Type B pancreatic cell (in vitro differentiated cells): Measurements from ENCODE around the gene LCMT1. TPM values are rescaled to one million over a fixed set of nuclear protein-coding genes. Genes with fewer than 3 reads are reported as not detected.
"Not testable (repeated sequence)": the region's sequence is repeated elsewhere in the genome, so short reads cannot be mapped to it uniquely, and the experiment has no call there.

Experiments
- DNase-seq: peaks from one replicate; pipeline ENCODE4 v3.0.0; 2021; ENCODE audit warnings: mixed read lengths; ENCODE audit not compliant: unreplicated experiment; ENCODE audit errors: extremely low spot score
- H3K27ac Mint-ChIP-seq: 2 replicates; pipeline ENCODE4 v1.8.0; 2021; ENCODE audit warnings: mild to moderate bottlenecking, mixed read lengths
- H3K27me3 Mint-ChIP-seq: 2 replicates; pipeline ENCODE4 v1.8.0; 2021; ENCODE audit warnings: mixed read lengths
- H3K36me3 Mint-ChIP-seq: 2 replicates; pipeline ENCODE4 v1.8.0; 2021; ENCODE audit warnings: mixed read lengths
- H3K4me1 Mint-ChIP-seq: one replicate; pipeline ENCODE4 v1.8.0; 2021; ENCODE audit warnings: mixed read lengths; ENCODE audit not compliant: unreplicated experiment
- H3K4me3 Mint-ChIP-seq: 2 replicates; pipeline ENCODE4 v1.8.0; 2021; ENCODE audit warnings: mild to moderate bottlenecking, mixed read lengths
- H3K9me3 Mint-ChIP-seq: 2 replicates; pipeline ENCODE4 v1.8.0; 2021; ENCODE audit warnings: mixed read lengths
- total RNA-seq: library from RNA; stranded (reverse); gene quantifications from 2 replicates; pipeline ENCODE4 v1.2.1, GENCODE V29; 2021; ENCODE audit warnings: low replicate concordance
- TF ChIP-seq, protein P1 (sequence below): fragments of 200-600 bp; sonication (generic); conservative IDR thresholded peaks from 2 replicates; pipeline ENCODE4 v1.5.0; 2021; ENCODE audit warnings: antibody characterized with exemption, mild to moderate bottlenecking

The LCMT1 gene
- total RNA-seq, 1 donor from 2014 or later: 65.7 TPM

DNA sequence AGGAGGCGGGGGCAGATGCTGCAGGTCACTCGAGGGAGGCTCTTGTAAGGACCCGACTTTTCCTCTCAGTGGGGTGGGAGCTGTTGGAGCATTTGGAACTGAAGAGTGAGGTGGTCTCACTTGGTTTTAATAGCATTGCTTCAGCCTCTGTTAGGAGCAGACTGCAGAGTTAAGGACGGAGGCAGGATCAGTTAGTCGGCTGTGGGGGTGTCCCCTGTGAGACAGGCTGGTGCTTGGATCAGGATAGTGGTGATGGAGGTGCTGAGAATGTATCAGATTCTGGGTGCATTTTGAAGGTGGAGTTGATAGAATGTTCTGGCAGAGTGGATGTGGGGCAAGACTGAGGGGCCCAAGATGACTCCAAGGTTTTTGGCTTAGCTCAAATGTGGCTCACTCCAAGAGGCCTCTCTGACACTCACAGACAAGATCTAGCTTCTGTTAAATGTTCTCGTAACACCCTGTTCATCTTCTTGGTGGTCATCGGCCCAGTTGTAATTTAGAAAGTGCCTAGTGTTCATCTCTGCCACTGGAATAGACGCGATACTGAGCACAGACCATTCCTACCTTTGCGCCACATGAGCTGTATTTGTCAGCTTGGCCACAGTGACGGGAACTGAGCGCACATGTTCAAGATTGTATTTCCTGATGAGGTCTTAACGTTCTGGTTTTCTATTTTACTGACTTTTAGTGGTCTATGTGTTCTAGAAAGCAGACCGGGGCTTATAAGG is 7.5 kb downstream of the LCMT1 start:
- Mint-ChIP-seq H3K36me3 (peaks cover 12% of the 10 kb centered on the region), H3K4me3 (no peak overlapping the region), H3K4me1 (peaks cover 28% of the 10 kb centered on the region), H3K9me3 (no peaks in the 10 kb centered on the region), H3K27me3 (no peaks in the 10 kb centered on the region), H3K27ac (peak overlapping the region; percentile 74)
- TF ChIP-seq, protein P1, sequence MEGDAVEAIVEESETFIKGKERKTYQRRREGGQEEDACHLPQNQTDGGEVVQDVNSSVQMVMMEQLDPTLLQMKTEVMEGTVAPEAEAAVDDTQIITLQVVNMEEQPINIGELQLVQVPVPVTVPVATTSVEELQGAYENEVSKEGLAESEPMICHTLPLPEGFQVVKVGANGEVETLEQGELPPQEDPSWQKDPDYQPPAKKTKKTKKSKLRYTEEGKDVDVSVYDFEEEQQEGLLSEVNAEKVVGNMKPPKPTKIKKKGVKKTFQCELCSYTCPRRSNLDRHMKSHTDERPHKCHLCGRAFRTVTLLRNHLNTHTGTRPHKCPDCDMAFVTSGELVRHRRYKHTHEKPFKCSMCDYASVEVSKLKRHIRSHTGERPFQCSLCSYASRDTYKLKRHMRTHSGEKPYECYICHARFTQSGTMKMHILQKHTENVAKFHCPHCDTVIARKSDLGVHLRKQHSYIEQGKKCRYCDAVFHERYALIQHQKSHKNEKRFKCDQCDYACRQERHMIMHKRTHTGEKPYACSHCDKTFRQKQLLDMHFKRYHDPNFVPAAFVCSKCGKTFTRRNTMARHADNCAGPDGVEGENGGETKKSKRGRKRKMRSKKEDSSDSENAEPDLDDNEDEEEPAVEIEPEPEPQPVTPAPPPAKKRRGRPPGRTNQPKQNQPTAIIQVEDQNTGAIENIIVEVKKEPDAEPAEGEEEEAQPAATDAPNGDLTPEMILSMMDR: no peak
- DNase-seq: no peak

DNA sequence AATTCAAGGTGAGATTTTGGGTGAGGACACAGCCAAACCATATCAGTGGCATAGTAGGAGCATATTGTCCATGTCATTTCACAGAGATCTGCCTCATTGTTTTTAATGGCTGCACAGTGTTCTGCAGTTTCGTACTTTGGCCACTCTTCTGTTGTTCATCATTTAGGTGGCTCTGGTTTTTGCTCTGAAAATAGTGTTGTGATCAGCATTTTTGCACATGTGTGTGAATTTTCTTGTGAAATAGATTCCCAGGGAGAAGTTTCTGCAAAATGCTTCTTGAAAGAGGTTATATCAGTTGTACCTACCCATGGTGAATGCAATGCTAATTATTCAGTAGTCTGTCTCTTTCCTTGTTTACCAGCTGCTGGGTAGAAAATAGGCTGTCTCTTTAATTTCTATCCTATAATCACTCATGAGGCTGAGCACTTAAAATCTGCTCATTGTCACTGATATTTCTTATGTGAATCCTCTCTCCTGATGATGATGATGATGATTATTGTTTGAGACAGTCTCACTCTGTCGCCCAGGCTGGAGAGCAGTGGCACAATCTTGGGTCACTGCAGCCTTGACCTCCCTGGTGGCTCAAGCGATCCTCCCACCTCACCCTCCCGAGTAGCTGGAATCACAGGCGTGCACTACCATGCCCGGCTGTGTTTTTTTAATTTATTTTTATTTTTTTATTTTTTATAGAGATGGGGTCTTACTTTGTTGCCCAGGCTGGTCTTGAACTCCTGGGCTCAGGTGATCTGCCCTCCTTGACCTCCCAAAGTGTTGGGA is 10.5 kb downstream of the LCMT1 start:
- Mint-ChIP-seq H3K4me1 (peaks cover 26% of the 10 kb centered on the region), H3K27ac (no peak overlapping the region), H3K4me3 (no peak overlapping the region), H3K36me3 (peaks cover 13% of the 10 kb centered on the region), H3K27me3 (no peaks in the 10 kb centered on the region), H3K9me3 (no peaks in the 10 kb centered on the region)
- TF ChIP-seq, protein P1: no peak
- DNase-seq: no peak

DNA sequence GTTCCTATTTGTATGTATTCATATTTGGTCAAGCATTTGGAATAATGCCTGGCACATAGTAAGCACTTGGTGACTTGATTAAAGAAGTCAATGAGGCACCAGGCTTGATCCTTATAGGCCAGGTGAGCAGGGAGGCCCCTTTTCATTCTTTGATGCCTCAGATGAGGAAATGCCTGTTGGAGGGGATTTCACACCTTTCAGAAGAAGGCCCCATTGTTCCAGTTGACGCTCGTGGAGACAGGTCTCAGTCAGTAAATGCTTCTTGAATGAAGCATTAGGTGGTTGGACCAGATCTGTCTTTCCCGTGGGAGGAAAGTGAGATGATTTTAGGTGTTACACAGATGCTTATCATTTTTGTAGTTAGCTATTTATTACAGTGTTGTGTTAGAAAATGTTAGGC is 13.0 kb downstream of the LCMT1 start:
- no peaks in the 10 kb centered on the region for H3K9me3 Mint-ChIP-seq
- TF ChIP-seq, protein P1: no peak
- DNase-seq: no peak
- H3K27me3 Mint-ChIP-seq: no peaks in the 10 kb centered on the region
- H3K27ac Mint-ChIP-seq: peak overlapping the region; percentile 66
- H3K4me3 Mint-ChIP-seq: no peak overlapping the region
- H3K36me3 Mint-ChIP-seq: peaks cover 18% of the 10 kb centered on the region
- peaks cover 12% of the 10 kb centered on the region for H3K4me1 Mint-ChIP-seq

DNA sequence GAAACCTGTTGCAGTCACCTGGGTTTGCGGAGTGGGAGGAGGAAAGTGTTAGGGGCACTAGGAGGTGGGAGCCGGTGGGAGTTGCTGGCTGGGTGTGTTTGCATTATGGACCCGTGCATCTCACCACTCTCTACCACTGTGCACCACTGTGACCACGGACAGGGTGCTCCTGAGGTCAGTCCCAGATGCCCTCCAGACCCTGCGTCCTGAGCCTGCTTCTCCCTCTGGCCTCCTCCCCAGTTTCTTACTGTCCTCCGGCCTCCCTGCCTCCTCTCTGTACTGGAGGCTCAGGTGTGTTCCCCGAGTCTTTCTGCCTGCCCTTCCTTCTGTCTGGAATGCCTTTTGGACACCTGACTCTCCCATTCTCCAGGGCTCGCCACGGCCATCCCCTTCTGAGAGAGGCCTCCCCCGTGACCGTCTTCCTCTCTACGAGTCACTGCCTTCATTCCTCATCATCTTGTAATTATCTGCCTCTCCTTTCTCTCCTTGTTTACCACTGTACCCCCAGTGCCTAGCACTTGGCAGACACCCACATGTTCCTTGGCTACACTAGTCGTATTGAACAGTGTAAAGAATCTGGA is 14.6 kb downstream of the LCMT1 start:
- Mint-ChIP-seq H3K36me3 (peaks cover 22% of the 10 kb centered on the region), H3K27ac (peak overlapping the region; percentile 27)
- not testable (repeated sequence) for H3K4me1 Mint-ChIP-seq, H3K27me3 Mint-ChIP-seq, H3K9me3 Mint-ChIP-seq, H3K4me3 Mint-ChIP-seq, DNase-seq

DNA sequence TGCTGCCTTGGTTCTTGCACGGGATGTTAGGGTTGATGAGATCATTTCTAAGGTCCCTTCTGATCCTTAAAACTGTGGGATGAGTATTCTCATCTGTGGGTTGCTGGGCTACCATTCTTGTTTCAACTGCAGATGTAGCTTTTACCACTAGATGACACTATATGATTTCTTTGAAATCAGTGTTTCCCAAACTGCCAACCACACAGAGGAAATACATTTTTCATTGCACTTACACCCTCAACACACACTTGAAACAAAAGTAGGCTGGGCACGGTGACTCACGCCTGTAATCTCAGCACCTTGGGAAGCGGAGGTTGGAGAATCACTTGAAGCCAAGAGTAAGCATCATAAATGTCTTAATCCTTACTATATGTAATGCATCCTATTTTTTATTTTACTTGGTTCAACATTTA is 15.3 kb downstream of the LCMT1 start:
- Mint-ChIP-seq H3K9me3 (no peaks in the 10 kb centered on the region), H3K27ac (peak overlapping the region; percentile 27), H3K4me3 (no peak overlapping the region), H3K36me3 (peaks cover 21% of the 10 kb centered on the region), H3K27me3 (no peaks in the 10 kb centered on the region), H3K4me1 (peaks cover 9% of the 10 kb centered on the region)
- TF ChIP-seq, protein P1: peak; percentile 63
- DNase-seq: no peak

DNA sequence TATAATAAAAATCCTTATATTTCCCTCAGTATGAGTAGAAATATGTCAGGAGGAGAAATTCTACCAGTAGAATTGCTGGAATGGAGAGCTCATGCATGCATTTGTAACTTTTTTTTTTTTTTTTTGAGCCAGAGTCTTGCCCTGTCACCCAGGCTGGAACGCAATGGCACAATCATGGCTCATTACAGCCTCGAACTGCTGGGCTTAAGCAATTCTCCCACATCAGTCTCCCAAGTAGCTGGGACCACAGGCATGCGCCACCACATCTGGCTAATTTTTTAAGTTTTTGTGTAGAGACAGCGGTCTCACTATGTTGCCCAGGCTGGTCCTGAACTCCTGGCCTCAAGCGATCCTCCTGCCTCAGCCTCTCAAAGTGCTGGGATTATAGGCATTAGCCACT is 21.2 kb downstream of the LCMT1 start:
- H3K27me3 Mint-ChIP-seq, H3K9me3 Mint-ChIP-seq, H3K27ac Mint-ChIP-seq: not testable (repeated sequence)

More for the DNA sequence above, 21.2 kb downstream of the LCMT1 start:
- DNase-seq, H3K4me3 Mint-ChIP-seq, H3K4me1 Mint-ChIP-seq: not testable (repeated sequence)
- H3K36me3 Mint-ChIP-seq: peaks cover 20% of the 10 kb centered on the region
